GM12874 (cell line): ENCODE measurements around the gene C2CD2.

Source experiments
- CTCF ChIP-seq: IDR thresholded peaks from 2 replicates; pipeline ENCODE4 v1.5.1; 2011; ENCODE audit warnings: low read depth, mild to moderate bottlenecking, control low read depth, low read length, moderate library complexity; ENCODE audit not compliant: insufficient read depth

C2CD2 gene

GRCh38 chr21:41901099-41901498 lies 52.7 kb downstream of the C2CD2 start:
- TF ChIP-seq CTCF: no peak

DNA sequence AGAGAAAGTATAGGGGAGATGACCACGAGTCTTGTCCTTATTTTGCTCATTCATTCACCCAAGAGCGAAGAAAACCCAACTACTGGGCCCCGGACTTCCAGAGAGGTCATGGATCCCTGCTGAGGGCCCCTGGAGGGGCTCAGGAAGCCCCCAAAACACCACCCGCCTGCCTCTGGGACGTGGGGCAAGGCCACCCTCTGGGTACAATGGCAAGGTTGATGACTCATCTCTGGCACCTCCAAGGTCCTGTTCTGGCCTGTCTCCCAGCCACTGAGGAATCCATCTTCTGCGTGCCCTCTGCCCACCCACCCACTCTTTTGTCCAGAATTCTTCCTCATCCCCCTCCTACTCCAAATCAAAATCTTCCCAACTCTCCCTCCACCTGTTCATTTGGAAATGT lies 53.4 kb downstream of the C2CD2 start:
- no peak for TF ChIP-seq CTCF

DNA sequence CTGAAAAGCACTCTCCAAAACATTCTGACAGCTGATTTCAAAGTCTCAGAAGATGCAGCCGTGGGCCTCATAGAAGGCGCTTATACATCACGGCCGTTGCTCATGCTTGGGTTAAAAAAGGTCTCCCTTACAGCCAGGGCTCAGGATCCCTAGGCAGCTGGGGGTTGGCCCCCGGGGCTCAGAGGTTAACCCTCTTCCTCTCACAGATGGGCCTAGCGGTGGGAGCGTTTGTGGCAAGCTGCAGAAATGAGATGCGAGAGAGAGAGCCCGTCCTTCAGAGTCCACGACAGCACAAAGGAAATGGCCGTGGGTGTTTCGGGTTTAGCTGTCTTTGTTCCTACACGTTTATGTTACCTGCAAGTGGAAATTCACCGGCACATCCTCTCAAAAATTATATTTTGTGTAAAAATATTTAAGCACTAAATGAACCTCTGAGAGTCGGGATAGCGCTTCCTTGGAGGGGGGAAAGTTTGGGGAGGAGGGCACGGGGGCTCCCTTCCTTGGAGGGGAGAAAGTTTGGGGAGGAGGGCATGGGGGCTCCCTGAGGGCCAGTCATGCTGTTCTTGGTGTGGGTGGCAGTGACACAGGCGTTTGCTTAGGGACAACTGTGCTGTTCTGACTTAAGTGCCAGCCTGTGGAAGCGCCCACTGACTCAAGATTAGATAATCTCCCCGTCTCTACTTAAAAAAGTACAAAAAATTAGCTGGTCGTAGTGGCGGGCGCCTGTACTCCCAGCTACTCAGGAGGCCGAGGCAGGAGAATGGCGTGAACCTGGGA lies 54.2 kb downstream of the C2CD2 start:
- TF ChIP-seq CTCF: no peak

DNA sequence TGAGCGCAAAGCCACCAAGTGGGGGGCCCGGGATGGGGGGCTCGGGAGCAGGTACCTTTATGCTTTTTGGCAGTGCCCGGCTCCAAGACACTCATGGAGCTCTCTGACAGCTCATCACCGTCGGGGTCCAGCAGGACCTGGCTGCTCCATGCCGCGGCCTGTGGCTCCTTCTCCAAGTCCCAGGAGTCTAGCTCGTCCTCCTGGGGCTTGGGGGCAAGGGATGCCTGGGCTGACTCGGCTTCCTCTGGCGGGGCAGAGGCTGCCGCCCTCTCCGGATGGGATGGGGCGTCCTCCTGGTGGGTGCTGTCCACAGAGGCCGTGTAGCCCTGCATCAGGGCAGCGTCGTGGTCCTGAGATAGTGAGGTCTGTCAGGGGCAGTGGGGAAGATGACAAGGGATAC lies 54.8 kb downstream of the C2CD2 start:
- TF ChIP-seq CTCF: no peak

GRCh38 chr21:41897700-41898099 lies 56.1 kb downstream of the C2CD2 start:
- no peak for TF ChIP-seq CTCF

GRCh38 chr21:41897047-41897669 lies 56.7 kb downstream of the C2CD2 start:
- no peak for TF ChIP-seq CTCF

DNA sequence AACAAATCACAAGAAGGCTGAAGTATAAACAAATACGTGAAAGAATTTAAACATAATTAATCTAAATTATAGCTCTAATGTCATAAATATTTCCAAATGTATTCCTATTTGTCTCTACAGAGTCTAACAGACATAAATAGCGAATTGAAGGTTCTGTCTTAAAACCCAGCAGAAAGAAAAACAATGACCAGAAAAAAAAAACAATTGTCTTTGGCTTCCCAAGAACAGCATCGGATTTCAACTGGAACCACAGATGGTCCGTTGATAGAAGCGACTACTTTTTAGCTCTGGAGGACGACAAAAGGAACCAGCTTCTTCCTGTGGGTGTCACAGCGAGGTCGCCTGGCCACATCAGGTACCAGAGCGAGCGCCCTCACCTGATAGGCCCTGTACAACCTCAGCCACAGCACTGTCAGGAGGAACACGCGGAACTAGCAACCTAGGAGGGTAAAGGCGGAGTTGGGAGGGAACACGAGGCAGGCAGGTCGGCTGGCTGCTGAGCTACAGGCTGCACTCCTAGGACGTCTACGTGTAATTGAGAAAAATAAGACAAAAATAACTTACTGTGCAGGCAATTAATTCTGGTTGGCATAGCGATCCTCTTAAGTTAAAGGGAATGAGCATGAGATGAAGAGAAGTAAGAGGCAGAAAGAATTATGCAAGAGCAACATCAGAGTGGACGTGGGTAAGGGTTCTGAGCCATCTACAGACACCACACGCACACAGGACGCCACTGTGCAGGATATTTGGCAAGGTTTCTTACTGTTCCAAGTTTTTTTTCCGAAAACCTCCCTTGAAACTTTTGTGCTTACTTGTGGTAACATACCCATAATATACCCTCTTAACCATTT lies 58.0 kb downstream of the C2CD2 start:
- peak; percentile 28 for TF ChIP-seq CTCF
